ENCODE data around the gene EVI2A.

Gene EVI2A

DNA sequence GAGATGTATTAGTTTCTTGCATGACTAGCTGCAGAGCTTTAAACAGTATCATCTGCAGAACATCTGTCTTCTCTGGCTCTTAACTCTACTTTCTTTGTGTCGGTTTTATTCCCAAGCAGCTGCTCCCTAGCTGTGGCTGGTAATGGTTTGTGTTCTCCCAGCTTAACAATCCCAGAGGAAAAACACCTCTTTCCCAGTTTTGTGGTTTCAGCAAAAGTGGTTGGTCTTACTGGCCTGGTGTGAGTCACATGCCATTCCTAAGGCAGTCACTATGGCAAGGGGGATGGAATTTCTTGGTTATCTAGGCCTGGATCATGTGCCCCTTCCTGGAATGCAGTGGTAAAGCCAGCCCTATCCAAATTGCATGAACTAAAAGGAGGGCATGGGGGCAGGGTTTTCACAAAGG lies 51.8 kb downstream of the EVI2A start:
- H3K4me3 Mint-ChIP-seq = no peak overlapping the region
- peaks cover 8% of the 10 kb centered on the region for H3K4me1 Mint-ChIP-seq
- no peaks in the 10 kb centered on the region for H3K27me3 Mint-ChIP-seq (ENCODE audit: low read depth, poor library complexity)
- no peak for DNase-seq
- no peak overlapping the region for H3K27ac Mint-ChIP-seq
- TF ChIP-seq, protein P1, sequence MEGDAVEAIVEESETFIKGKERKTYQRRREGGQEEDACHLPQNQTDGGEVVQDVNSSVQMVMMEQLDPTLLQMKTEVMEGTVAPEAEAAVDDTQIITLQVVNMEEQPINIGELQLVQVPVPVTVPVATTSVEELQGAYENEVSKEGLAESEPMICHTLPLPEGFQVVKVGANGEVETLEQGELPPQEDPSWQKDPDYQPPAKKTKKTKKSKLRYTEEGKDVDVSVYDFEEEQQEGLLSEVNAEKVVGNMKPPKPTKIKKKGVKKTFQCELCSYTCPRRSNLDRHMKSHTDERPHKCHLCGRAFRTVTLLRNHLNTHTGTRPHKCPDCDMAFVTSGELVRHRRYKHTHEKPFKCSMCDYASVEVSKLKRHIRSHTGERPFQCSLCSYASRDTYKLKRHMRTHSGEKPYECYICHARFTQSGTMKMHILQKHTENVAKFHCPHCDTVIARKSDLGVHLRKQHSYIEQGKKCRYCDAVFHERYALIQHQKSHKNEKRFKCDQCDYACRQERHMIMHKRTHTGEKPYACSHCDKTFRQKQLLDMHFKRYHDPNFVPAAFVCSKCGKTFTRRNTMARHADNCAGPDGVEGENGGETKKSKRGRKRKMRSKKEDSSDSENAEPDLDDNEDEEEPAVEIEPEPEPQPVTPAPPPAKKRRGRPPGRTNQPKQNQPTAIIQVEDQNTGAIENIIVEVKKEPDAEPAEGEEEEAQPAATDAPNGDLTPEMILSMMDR (IDR thresholded peaks at IDR 0.05) = no peak
- peaks cover 76% of the 10 kb centered on the region for H3K36me3 Mint-ChIP-seq (ENCODE audit: low read depth)
- no peaks in the 10 kb centered on the region for H3K9me3 Mint-ChIP-seq

DNA sequence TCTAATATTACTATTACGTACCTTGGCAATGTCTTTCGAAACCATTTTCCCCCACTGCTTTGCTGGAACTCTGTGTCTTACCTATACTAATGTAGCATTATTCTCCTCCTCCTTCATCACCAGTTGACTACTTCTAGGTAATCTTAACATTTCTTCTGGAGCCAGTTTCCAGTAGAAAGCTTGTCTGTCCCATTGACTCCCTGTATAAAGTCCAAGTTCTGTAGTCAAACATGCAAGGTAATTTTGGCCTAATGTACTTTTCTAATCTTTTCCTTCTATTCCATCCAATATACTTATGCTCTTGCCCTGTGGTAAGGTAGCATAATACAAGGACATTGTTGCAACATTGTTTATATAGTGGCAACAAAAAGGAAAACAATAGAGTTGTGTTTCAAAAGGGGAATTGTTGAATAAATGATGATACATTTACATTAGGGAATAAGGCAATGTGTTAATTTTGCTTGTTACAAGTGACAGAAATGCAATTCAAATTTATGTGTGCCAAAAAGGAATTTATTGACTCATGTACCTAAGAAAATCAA lies 52.3 kb downstream of the EVI2A start:
- TF ChIP-seq, protein P1 (IDR thresholded peaks at IDR 0.05) = no peak
- H3K4me1 Mint-ChIP-seq = peaks cover 8% of the 10 kb centered on the region
- H3K4me3 Mint-ChIP-seq = no peak overlapping the region
- no peak for DNase-seq
- no peaks in the 10 kb centered on the region for H3K27me3 Mint-ChIP-seq (ENCODE audit: low read depth, poor library complexity)
- H3K9me3 Mint-ChIP-seq = no peaks in the 10 kb centered on the region
- H3K27ac Mint-ChIP-seq = no peak overlapping the region
- H3K36me3 Mint-ChIP-seq (ENCODE audit: low read depth) = peaks cover 76% of the 10 kb centered on the region

All from nephron progenitor cell (in vitro differentiated cells).